Pulmonary artery endothelial cell (primary cell): ENCODE data around the gene SPATA46. TPM values are rescaled to one million over a fixed set of nuclear protein-coding genes. Genes with fewer than 3 reads are reported as not detected.

Experiments
- DNase-seq: peaks from one replicate; pipeline ENCODE4 v3.0.0-alpha.2; 2011; ENCODE audit warnings: low read depth, low spot score
- total RNA-seq: library from RNA; depleted of rRNA; stranded (reverse); fragments of >200 nt; gene quantifications from 2 replicates; pipeline ENCODE4 v1.2.3, GENCODE V29; 2014

SPATA46 gene
- total RNA-seq, 1 donor from 2014 or later = not detected

DNA sequence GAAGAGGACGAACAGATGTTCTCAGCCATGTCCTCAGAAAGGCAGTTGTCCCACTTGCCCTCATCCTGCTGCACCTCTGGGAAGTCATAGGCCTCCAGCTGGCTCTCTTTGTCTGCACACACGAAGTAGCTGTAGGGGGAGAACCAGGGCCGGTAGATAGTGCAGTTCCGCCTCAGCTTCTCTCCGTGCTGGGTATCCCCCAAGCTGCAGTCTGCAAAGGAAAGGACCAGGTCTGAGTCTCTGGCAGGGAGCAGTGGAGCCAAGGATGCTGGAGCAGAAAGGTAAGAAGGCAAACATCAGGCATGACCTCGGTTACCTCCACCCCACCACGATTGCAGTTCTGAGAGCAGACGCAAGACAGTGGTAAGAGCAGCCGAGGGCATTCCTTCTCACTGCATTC is 2.2 kb downstream of the SPATA46 start:
- DNase-seq = no peak

- DNase-seq = no peak
Measured at GRCh38 chr1:162373541-162374260, 3.0 kb downstream of the SPATA46 start.

DNA sequence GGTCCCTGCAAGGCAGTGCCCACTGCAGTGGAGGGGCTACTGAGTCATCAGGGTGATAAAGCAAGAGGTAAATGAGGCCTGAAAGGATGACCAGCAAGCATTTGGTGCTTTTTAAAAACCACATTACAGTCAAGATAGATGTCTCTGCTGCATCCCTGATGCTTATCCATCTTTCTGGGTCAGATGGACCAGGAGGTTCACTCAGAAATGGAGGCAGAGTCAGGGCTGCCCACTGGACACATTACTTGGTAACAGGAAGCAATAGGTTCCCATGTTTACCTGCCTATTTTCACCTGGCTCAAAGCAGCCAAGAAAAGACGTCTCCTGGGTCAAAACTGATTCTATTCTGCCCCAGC is 3.6 kb downstream of the SPATA46 start:
- DNase-seq = no peak

- no peak for DNase-seq
Measured at GRCh38 chr1:162372159-162373071, 4.2 kb downstream of the SPATA46 start.

- DNase-seq = no peak
Measured at GRCh38 chr1:162371611-162372010, 5.0 kb downstream of the SPATA46 start.

- no peak for DNase-seq
Measured at GRCh38 chr1:162370721-162371120, 5.9 kb downstream of the SPATA46 start.

- DNase-seq = no peak
Measured at GRCh38 chr1:162370161-162370560, 6.5 kb downstream of the SPATA46 start.

DNA sequence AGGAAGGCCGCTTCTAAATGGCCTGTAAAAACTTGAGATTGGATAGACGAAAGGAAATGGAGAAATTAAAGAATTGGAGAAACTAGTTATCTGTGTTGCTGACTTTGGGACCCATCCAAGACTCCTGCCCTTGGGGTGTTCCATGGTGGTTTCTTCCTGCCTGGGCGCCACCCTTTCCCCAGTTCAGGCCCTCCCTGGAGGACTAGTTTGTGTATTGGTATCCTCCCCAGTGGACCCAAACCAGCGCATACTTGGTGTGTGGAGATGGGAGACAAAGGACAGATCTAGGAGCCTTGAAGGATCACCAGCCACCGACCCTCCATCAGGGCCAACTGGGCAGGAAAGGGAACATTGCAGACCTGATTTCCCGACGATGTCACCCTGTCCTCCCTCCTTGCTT is 7.1 kb downstream of the SPATA46 start:
- DNase-seq = no peak

- DNase-seq = no peak
Measured at GRCh38 chr1:162368451-162368850, 8.2 kb downstream of the SPATA46 start.

GRCh38 chr1:162367772-162368171 is 8.9 kb downstream of the SPATA46 start:
- no peak for DNase-seq

GRCh38 chr1:162367073-162367472 is 9.6 kb downstream of the SPATA46 start:
- DNase-seq = no peak

- no peak for DNase-seq
Measured at GRCh38 chr1:162366671-162367070, 10.0 kb downstream of the SPATA46 start.

DNA sequence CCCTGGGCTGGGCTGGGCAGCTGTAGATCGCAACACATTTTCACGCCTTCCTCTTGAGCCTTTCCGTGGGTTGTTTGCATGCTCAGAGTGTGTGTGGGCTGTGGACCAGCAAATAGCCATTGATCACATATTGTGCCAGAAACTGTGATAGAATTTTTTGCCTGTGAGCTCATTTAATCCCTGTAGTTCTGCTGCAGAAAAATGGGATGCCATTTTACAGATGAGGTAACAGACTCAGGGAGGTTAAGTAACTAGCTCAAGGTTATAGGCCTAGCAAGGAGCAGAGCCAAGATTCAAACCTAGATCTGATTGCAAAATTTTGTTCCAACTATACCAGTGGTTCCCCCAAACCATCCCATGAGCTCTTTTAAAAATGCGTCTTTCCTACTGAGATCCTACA is 10.5 kb downstream of the SPATA46 start:
- no peak for DNase-seq

- DNase-seq = no peak
Measured at GRCh38 chr1:162365284-162366020, 11.2 kb downstream of the SPATA46 start.

- DNase-seq = no peak
Measured at GRCh38 chr1:162364498-162364897, 12.2 kb downstream of the SPATA46 start.

DNA sequence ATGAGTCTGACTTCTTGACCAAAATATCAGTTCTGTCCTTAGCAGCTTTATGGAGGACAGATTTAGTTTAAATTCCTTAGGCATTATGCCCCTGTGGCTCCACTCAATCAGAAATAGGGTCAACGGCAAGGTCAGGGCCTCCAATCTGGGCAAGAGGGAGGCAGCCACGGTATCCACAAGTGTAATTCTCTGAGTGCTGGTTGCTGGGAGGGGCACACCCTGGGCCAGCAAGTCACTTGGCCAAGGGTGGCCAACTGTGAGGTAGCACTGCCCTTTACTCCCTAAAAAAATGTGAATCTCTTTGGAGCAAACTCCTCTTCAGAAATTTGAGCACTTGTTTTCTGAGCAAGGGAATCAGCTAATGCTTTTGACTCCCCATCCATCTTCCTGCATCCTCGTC is 12.8 kb downstream of the SPATA46 start:
- no peak for DNase-seq

GRCh38 chr1:162361349-162361748 is 15.3 kb downstream of the SPATA46 start:
- no peak for DNase-seq

DNA sequence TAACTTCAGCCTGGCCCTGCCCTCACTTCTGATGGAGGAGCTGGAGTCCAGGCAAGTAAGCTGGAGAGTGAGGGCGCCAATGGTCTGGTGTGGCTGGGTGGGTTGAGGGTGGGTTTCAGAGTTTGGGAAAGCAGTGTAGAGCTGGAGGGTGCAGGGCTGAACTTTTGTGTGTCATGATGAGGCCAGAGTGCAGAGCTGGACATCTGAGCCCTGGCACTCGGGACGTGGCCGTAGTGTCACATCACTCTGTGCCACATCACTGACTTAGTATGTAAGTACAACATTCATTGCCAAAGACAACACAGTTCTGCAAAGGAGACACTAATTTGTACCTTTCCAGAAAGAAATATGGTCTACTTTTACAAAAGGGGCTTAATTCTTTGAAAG is 15.8 kb downstream of the SPATA46 start:
- DNase-seq = no peak

- DNase-seq = no peak
Measured at GRCh38 chr1:162360237-162360873, 16.3 kb downstream of the SPATA46 start.

- no peak for DNase-seq
Measured at GRCh38 chr1:162359523-162360236, 17.0 kb downstream of the SPATA46 start.

- no peak for DNase-seq
Measured at GRCh38 chr1:162358928-162359327, 17.7 kb downstream of the SPATA46 start.
